Mesendoderm (in vitro differentiated cells): ENCODE measurements around the gene BBOF1. TPM values are rescaled to one million over a fixed set of nuclear protein-coding genes. Genes with fewer than 3 reads are reported as not detected.

Experiments used
- DNase-seq: peaks from one replicate; pipeline ENCODE4 v3.0.0; 2013
- H2AK5ac ChIP-seq: 2 replicates; pipeline ENCODE4 v1.6.1; 2013; ENCODE audit warnings: low read length, inconsistent platforms
- H2BK120ac ChIP-seq: 2 replicates; pipeline ENCODE4 v1.6.1; 2013; ENCODE audit warnings: low read depth, mild to moderate bottlenecking, low read length, moderate library complexity, mixed read lengths
- H2BK15ac ChIP-seq: replicated peaks from 2 replicates; pipeline ENCODE4 v1.6.1; 2013; ENCODE audit warnings: low read depth, mild to moderate bottlenecking, moderate library complexity
- H2BK5ac ChIP-seq: 2 replicates; pipeline ENCODE4 v1.6.1; 2013; ENCODE audit warnings: low read length, inconsistent platforms
- H3K18ac ChIP-seq: 2 replicates; pipeline ENCODE4 v1.6.1; 2013; ENCODE audit warnings: mild to moderate bottlenecking, low read length, mixed read lengths
- H3K23ac ChIP-seq: one replicate; pipeline ENCODE4 v1.6.1; 2013; ENCODE audit warnings: low read length
- H3K27ac ChIP-seq: 2 replicates; pipeline ENCODE4 v1.5.1; 2013; ENCODE audit warnings: low read depth, mild to moderate bottlenecking, inconsistent platforms, low read length, moderate library complexity
- H3K27me3 ChIP-seq: 2 replicates; pipeline ENCODE4 v1.6.1; 2013; ENCODE audit warnings: low read length, control low read depth, mild to moderate bottlenecking, inconsistent platforms; ENCODE audit not compliant: insufficient read depth, poor library complexity
- H3K36me3 ChIP-seq: 2 replicates; pipeline ENCODE4 v1.6.1; 2013; ENCODE audit warnings: low read length, inconsistent platforms; ENCODE audit not compliant: control insufficient read depth, insufficient read depth
- H3K4ac ChIP-seq: one replicate; pipeline ENCODE4 v1.6.1; 2013; ENCODE audit warnings: low read depth, mild to moderate bottlenecking, low read length, moderate library complexity
- H3K4me1 ChIP-seq: 2 replicates; pipeline ENCODE4 v1.6.1; 2013; ENCODE audit warnings: low read depth, low read length, inconsistent platforms; ENCODE audit not compliant: control insufficient read depth
- H3K4me2 ChIP-seq: 2 replicates; pipeline ENCODE4 v1.6.1; 2013; ENCODE audit warnings: low read length
- H3K4me3 ChIP-seq: 2 replicates; pipeline ENCODE4 v1.5.1; 2013; ENCODE audit warnings: mild to moderate bottlenecking, low read length
- H3K56ac ChIP-seq: one replicate; pipeline ENCODE4 v1.6.1; 2013; ENCODE audit warnings: low read length
- H3K79me1 ChIP-seq: 2 replicates; pipeline ENCODE4 v1.6.1; 2013; ENCODE audit warnings: low read length, inconsistent platforms
- H3K79me2 ChIP-seq: 2 replicates; pipeline ENCODE4 v1.6.1; 2013; ENCODE audit warnings: mild to moderate bottlenecking, low read length; ENCODE audit not compliant: control insufficient read depth, insufficient read depth
- H3K9ac ChIP-seq: 2 replicates; pipeline ENCODE4 v1.6.1; 2013; ENCODE audit warnings: low read length, inconsistent platforms
- H4K5ac ChIP-seq: one replicate; pipeline ENCODE4 v1.6.1; 2013; ENCODE audit warnings: low read length
- H4K8ac ChIP-seq: one replicate; pipeline ENCODE4 v1.6.1; 2013; ENCODE audit warnings: low read depth, mild to moderate bottlenecking, control low read depth, low read length, moderate library complexity
- WGBS: extraction: QIAGEN DNeasy Blood & Tissue Kit; methylation state at CpG from one replicate; pipeline ENCODE4 v1.1.7; 2013; ENCODE audit warnings: low lambda C conversion rate, missing lambda C conversion rate; ENCODE audit not compliant: insufficient coverage; ENCODE audit errors: extremely low coverage; 5-methylcytosine and 5-hydroxymethylcytosine counted together
- polyA plus RNA-seq, 2 experiments: library from polyadenylated mRNA; stranded (reverse); fragments of 200-250 nt; gene quantifications; one replicate each; pipeline ENCODE4 v1.2.3, GENCODE V29; 2013

The BBOF1 gene
- 0.56 TPM for polyA plus RNA-seq (2013, experiment 1 of 2)
- 0.55 TPM for polyA plus RNA-seq (2013, experiment 2 of 2)

- H2BK120ac ChIP-seq: no peak within 1 kb of the TSS
- peak within 1 kb of the TSS; percentile 0 for H3K23ac ChIP-seq
- no peaks in the 10 kb centered on the region for H3K27me3 ChIP-seq
- H3K4ac ChIP-seq: no peak within 1 kb of the TSS
- H2BK5ac ChIP-seq: no peak within 1 kb of the TSS
- H3K79me1 ChIP-seq: no peaks in the 10 kb centered on the region
- no peak within 1 kb of the TSS for H4K8ac ChIP-seq
- DNase-seq: peak; percentile 74
- no peaks in the 10 kb centered on the region for H3K4me1 ChIP-seq
- peak within 1 kb of the TSS; percentile 92 for H3K4me2 ChIP-seq
- H3K79me2 ChIP-seq: no peaks in the 10 kb centered on the region
- peak within 1 kb of the TSS; percentile 68 for H3K9ac ChIP-seq
- H2AK5ac ChIP-seq: no peak within 1 kb of the TSS
- H3K56ac ChIP-seq: peak within 1 kb of the TSS; percentile 78
- no CpG with 5 or more reads among the region's 93 CpGs for WGBS
- H2BK15ac ChIP-seq: no peak within 1 kb of the TSS
- H4K5ac ChIP-seq: no peak within 1 kb of the TSS
- H3K18ac ChIP-seq: peak within 1 kb of the TSS; percentile 16
- H3K36me3 ChIP-seq: no peaks in the 10 kb centered on the region
- H3K27ac ChIP-seq: peak within 1 kb of the TSS; percentile 3
- H3K4me3 ChIP-seq: peak within 1 kb of the TSS; percentile 68
Measured at GRCh38 chr14:74018586-74019407, at the start of gene BBOF1, which contains the start of gene ENTPD5. BBOF1 (plus strand) TSS chr14:74019349; CDS start chr14:74019479, 130 bp downstream. ENTPD5 (minus strand) TSS chr14:74019288; CDS start chr14:73988102, 31,186 bp downstream.

GRCh38 chr14:73973497-73973896 is 45.7 kb upstream of the BBOF1 start:
- DNase-seq: no peak
- H2AK5ac ChIP-seq: no peak overlapping the region
- H3K27ac ChIP-seq: no peak overlapping the region
- no peak overlapping the region for H3K56ac ChIP-seq
- H3K9ac ChIP-seq: no peak overlapping the region
- no peak overlapping the region for H3K4me2 ChIP-seq
- H2BK5ac ChIP-seq: no peak overlapping the region
- H3K27me3 ChIP-seq: no peaks in the 10 kb centered on the region
- no peak overlapping the region for H2BK120ac ChIP-seq
- H3K4ac ChIP-seq: no peak overlapping the region
- H3K79me1 ChIP-seq: no peaks in the 10 kb centered on the region
- H4K8ac ChIP-seq: no peak overlapping the region
- no peak overlapping the region for H3K23ac ChIP-seq
- no peaks in the 10 kb centered on the region for H3K4me1 ChIP-seq
- no peak overlapping the region for H3K18ac ChIP-seq
- no peak overlapping the region for H3K4me3 ChIP-seq
- no peaks in the 10 kb centered on the region for H3K79me2 ChIP-seq
- no peak overlapping the region for H2BK15ac ChIP-seq
- H4K5ac ChIP-seq: no peak overlapping the region
- no peaks in the 10 kb centered on the region for H3K36me3 ChIP-seq
- WGBS: no CpG with 5 or more reads among the region's 2 CpGs

- H3K9ac ChIP-seq: no peak overlapping the region
- H3K4me3 ChIP-seq: no peak overlapping the region
- H3K18ac ChIP-seq: no peak overlapping the region
- H3K27ac ChIP-seq: no peak overlapping the region
- H3K79me2 ChIP-seq: no peaks in the 10 kb centered on the region
- no peak overlapping the region for H4K8ac ChIP-seq
- no peak overlapping the region for H2BK120ac ChIP-seq
- WGBS: no CpG with 5 or more reads among the region's 6 CpGs
- no peak overlapping the region for H4K5ac ChIP-seq
- H3K4me1 ChIP-seq: no peaks in the 10 kb centered on the region
- no peaks in the 10 kb centered on the region for H3K36me3 ChIP-seq
- H3K4me2 ChIP-seq: no peak overlapping the region
- no peak for DNase-seq
- no peak overlapping the region for H2BK5ac ChIP-seq
- no peaks in the 10 kb centered on the region for H3K79me1 ChIP-seq
- H3K56ac ChIP-seq: no peak overlapping the region
- H2AK5ac ChIP-seq: no peak overlapping the region
- no peaks in the 10 kb centered on the region for H3K27me3 ChIP-seq
- H2BK15ac ChIP-seq: no peak overlapping the region
- no peak overlapping the region for H3K23ac ChIP-seq
- H3K4ac ChIP-seq: no peak overlapping the region
Measured at GRCh38 chr14:73976125-73976524, 43.0 kb upstream of the BBOF1 start.

GRCh38 chr14:73977896-73978295 is 41.3 kb upstream of the BBOF1 start:
- DNase-seq: no peak
- no peak overlapping the region for H2BK5ac ChIP-seq
- H3K27ac ChIP-seq: no peak overlapping the region
- H2BK15ac ChIP-seq: no peak overlapping the region
- no peaks in the 10 kb centered on the region for H3K27me3 ChIP-seq
- H3K4me3 ChIP-seq: no peak overlapping the region
- H3K18ac ChIP-seq: no peak overlapping the region
- H3K9ac ChIP-seq: no peak overlapping the region
- no peaks in the 10 kb centered on the region for H3K4me1 ChIP-seq
- no peaks in the 10 kb centered on the region for H3K79me2 ChIP-seq
- no peak overlapping the region for H2AK5ac ChIP-seq
- no peak overlapping the region for H3K56ac ChIP-seq
- no peak overlapping the region for H3K4ac ChIP-seq
- no peak overlapping the region for H3K23ac ChIP-seq
- H3K79me1 ChIP-seq: no peaks in the 10 kb centered on the region
- H3K36me3 ChIP-seq: no peaks in the 10 kb centered on the region
- H3K4me2 ChIP-seq: no peak overlapping the region
- no peak overlapping the region for H4K8ac ChIP-seq
- WGBS: no CpG with 5 or more reads among the region's 4 CpGs
- H2BK120ac ChIP-seq: no peak overlapping the region
- no peak overlapping the region for H4K5ac ChIP-seq

- Histone ChIP-seq H4K8ac (no peak overlapping the region), H3K36me3 (no peaks in the 10 kb centered on the region), H3K79me1 (no peaks in the 10 kb centered on the region), H2BK15ac (no peak overlapping the region), H3K4me2 (no peak overlapping the region), H3K23ac (no peak overlapping the region), H3K4me1 (no peaks in the 10 kb centered on the region), H3K9ac (no peak overlapping the region), H2AK5ac (no peak overlapping the region), H3K27ac (no peak overlapping the region), H3K4me3 (no peak overlapping the region), H3K18ac (no peak overlapping the region), H3K56ac (no peak overlapping the region), H4K5ac (no peak overlapping the region), H2BK120ac (no peak overlapping the region), H3K4ac (no peak overlapping the region), H3K27me3 (no peaks in the 10 kb centered on the region), H2BK5ac (no peak overlapping the region), H3K79me2 (no peaks in the 10 kb centered on the region)
- WGBS: no CpG with 5 or more reads among the region's 3 CpGs
- no peak for DNase-seq
Measured at GRCh38 chr14:73988065-73988464, 31.1 kb upstream of the BBOF1 start.
